Measurements from ENCODE around the gene CYS1. TPM values are rescaled to one million over a fixed set of nuclear protein-coding genes. Genes with fewer than 3 reads are reported as not detected.

Gene CYS1
- total RNA-seq, 1 donor from 2014 or later: 20.8 TPM

GRCh38 chr2:10123281-10123680 is 43.1 kb upstream of the CYS1 start:
- DNase-seq (ENCODE audit: low read depth): no peak

GRCh38 chr2:10122500-10123280 is 42.5 kb upstream of the CYS1 start, which contains the start of gene RRM2:
TSS of gene RRM2 (plus strand) at chr2:10122739. CDS start at chr2:10122799, 60 bp downstream.
- no peak for DNase-seq (ENCODE audit: low read depth)
- TF ChIP-seq, protein P1, sequence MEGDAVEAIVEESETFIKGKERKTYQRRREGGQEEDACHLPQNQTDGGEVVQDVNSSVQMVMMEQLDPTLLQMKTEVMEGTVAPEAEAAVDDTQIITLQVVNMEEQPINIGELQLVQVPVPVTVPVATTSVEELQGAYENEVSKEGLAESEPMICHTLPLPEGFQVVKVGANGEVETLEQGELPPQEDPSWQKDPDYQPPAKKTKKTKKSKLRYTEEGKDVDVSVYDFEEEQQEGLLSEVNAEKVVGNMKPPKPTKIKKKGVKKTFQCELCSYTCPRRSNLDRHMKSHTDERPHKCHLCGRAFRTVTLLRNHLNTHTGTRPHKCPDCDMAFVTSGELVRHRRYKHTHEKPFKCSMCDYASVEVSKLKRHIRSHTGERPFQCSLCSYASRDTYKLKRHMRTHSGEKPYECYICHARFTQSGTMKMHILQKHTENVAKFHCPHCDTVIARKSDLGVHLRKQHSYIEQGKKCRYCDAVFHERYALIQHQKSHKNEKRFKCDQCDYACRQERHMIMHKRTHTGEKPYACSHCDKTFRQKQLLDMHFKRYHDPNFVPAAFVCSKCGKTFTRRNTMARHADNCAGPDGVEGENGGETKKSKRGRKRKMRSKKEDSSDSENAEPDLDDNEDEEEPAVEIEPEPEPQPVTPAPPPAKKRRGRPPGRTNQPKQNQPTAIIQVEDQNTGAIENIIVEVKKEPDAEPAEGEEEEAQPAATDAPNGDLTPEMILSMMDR (conservative IDR thresholded peaks at IDR 0.05; ENCODE audit: low read depth, low read length): no peak
- peak within 1 kb of the TSS; percentile 63 for H3K4me3 ChIP-seq (ENCODE audit: low read depth, low read length)

More at GRCh38 chr2:10123281-10123680, 43.1 kb upstream of the CYS1 start:
- H3K4me3 ChIP-seq (ENCODE audit: low read depth, low read length): peak overlapping the region; percentile 63
- TF ChIP-seq, protein P1 (conservative IDR thresholded peaks at IDR 0.05; ENCODE audit: low read depth, low read length): no peak

- peak overlapping the region; percentile 63 for H3K4me3 ChIP-seq (ENCODE audit: low read depth, low read length)
- DNase-seq (ENCODE audit: low read depth): peak; percentile 63
- TF ChIP-seq, protein P1 (conservative IDR thresholded peaks at IDR 0.05; ENCODE audit: low read depth, low read length): no peak
Observed at GRCh38 chr2:10120877-10121574, 40.8 kb upstream of the CYS1 start.

- peak overlapping the region; percentile 63 for H3K4me3 ChIP-seq (ENCODE audit: low read depth, low read length)
- TF ChIP-seq, protein P1 (conservative IDR thresholded peaks at IDR 0.05; ENCODE audit: low read depth, low read length): no peak
- peak; percentile 64 for DNase-seq (ENCODE audit: low read depth)
Observed at GRCh38 chr2:10120158-10120876, 40.1 kb upstream of the CYS1 start.

GRCh38 chr2:10119601-10120157 is 39.5 kb upstream of the CYS1 start:
- DNase-seq (ENCODE audit: low read depth): no peak
- TF ChIP-seq, protein P1 (conservative IDR thresholded peaks at IDR 0.05; ENCODE audit: low read depth, low read length): no peak
- H3K4me3 ChIP-seq (ENCODE audit: low read depth, low read length): peak overlapping the region; percentile 63

DNA sequence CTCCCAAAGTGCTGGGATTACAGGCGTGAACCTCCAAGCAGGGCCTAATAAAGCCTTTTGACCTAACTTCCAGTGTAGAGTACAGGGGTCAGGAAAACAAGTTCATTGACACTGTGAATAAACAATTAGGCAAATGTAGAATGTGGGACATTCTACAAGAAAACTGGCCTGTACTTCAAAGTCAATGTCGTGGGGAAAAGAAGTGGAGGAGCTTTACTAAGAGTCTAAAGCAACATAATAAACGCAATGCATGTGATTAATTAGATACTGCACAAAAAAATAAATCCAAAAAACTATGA is 38.8 kb upstream of the CYS1 start:
- DNase-seq (ENCODE audit: low read depth): no peak
- no peak overlapping the region for H3K4me3 ChIP-seq (ENCODE audit: low read depth, low read length)
- TF ChIP-seq, protein P1 (conservative IDR thresholded peaks at IDR 0.05; ENCODE audit: low read depth, low read length): no peak
